ENCODE measurements around the gene MAP3K9. TPM values are rescaled to one million over a fixed set of nuclear protein-coding genes. Genes with fewer than 3 reads are reported as not detected.

MAP3K9 gene
- total RNA-seq (2022; extraction: Qiagen RNA extraction; ENCODE audit: low read depth): 4.2 to 6.7 TPM (median 6.1 TPM) in 5 replicates

GRCh38 chr14:70809225-70810219, at the start of gene MAP3K9:
MAP3K9 (minus strand) TSS chr14:70809513; CDS start chr14:70809171, 342 bp downstream.

Other genes starting within 250 kb of the MAP3K9 start
- gene MED6, start 208.9 kb downstream of the MAP3K9 start, total RNA-seq (2022; extraction: Qiagen RNA extraction; ENCODE audit: low read depth): 42.3 to 53.2 TPM (median 45.2 TPM) in 5 replicates
- gene TTC9, start 167.6 kb downstream of the MAP3K9 start, total RNA-seq (2022; extraction: Qiagen RNA extraction; ENCODE audit: low read depth): 3.0 to 3.6 TPM (median 3.3 TPM) in 5 replicates
- 13.4 to 17.8 TPM (median 16.9 TPM) in 5 replicates for gene PCNX1, start 97.9 kb upstream of the MAP3K9 start, total RNA-seq (2022; extraction: Qiagen RNA extraction; ENCODE audit: low read depth)